DMS53 (cell line): ENCODE results near the gene INO80C.
"Not testable (repeated sequence)": the region's sequence is repeated elsewhere in the genome, so short reads cannot be mapped to it uniquely, and the experiment has no call there.

Experiments used
- DNase-seq: peaks from one replicate; lab custom pipeline; 2025; lab: John Stamatoyannopoulos, UW

The INO80C gene

DNA sequence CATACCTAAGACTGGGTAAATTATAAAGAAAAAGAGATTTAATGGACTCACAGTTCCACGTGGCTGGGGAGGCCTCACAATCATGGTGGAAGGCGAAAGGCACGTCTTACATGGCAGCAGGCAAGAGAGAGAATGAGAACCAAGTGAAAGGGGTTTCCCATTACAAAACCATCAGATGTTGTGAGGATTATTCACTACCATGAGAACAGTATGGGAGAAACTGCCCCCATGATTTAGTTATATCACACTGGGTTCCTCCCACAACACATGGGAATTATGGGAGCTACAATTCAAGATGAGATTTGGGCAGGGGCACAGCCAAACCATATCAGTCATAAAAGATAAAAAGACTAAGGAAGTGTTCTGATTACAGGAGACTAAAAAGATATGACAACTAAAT is 8.5 kb downstream of the INO80C start:
- not testable (repeated sequence) for DNase-seq

DNA sequence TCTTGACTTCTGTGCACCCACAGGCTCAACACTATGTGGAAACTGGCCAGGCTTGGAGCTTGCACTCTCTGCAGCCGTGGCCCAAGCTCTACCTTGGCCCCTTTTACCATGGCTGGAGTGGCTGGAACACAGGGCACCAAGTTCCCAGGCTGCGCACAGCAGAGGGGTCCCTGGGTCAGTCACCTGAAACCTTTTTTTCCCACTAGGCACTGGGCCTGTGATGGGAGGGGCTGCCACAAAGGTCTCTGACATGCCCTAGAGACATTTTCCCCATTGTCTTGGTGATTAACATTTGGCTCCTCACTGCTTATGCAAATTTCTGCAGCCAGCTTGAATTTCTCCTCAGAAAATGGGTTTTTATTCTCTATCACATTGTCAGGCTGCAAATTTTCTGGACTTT is 9.4 kb downstream of the INO80C start:
- not testable (repeated sequence) for DNase-seq

DNA sequence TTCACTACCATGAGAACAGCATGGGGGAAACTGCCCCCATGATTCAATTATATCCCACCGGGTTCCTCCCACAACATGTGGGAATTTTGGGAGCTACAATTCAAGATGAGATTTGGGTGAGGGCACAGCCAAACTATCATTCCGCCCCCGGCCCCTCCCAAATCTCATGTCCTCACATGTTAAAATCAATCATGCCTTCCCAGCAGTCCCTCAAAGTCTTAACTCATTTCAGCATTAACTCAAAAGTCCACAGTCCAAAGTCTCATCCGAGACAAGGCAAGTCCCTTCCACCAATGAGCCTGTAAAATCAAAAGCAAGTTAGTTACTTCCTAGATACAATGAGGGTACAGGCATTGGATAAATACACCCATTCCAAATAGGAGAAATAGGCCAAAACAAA is 10.2 kb downstream of the INO80C start:
- not testable (repeated sequence) for DNase-seq

DNA sequence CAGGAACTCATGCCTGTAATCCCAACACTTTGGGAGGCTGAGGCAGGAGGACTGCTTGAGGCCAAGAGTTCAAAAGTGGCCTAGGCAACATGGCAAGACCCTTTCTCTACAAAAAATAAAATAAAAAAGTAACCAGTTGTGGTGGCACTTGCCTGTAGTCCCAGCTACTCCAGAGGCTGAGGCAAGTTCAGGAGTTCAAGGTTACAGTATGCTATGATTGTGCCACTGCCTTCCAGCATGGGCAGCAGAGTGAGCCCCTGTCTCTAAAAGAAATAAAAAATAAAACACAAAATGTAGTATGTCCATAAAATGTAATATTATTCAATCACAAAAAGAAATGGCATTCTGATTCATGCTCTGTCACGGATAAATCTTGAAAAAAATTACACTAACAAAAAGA is 11.9 kb downstream of the INO80C start:
- DNase-seq, result no peak

DNA sequence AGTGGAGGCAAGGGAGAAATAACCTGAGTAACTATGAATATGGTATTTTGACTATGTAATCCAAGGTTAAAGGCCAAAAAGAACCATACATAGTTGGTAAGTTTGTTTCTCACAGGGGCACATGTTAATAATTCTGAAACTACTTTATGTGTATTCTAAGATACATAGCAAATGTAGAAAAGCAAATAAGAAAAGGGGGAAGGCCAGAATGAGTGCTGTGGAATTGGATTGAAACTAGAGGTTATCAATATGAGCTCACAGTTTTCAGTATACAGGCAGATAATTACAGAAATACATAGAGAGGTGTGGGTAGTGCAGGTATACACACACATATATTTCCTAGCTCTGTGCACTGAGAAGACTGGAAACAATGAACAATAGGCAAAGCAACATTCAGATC is 13.7 kb downstream of the INO80C start:
- DNase-seq, result no peak

DNA sequence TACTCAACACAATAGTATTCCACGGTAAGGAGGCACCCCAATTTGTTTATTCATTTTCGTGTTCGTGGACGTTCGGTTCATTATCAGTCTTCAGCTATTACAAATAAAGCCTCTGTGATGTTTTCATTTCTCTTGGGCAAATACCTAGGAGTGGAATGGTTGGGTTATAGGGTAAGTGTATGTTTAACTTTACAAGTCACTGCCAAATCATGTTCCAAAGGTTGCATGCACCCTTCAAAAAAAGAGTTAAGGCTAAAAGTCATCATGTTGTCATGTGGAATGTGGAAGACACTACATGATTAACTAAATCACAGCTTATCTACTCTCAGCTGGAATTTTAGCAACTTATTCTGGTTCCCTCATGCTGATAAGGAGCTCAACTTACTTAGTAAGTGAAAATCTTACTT is 15.8 kb downstream of the INO80C start:
- no peak for DNase-seq

DNA sequence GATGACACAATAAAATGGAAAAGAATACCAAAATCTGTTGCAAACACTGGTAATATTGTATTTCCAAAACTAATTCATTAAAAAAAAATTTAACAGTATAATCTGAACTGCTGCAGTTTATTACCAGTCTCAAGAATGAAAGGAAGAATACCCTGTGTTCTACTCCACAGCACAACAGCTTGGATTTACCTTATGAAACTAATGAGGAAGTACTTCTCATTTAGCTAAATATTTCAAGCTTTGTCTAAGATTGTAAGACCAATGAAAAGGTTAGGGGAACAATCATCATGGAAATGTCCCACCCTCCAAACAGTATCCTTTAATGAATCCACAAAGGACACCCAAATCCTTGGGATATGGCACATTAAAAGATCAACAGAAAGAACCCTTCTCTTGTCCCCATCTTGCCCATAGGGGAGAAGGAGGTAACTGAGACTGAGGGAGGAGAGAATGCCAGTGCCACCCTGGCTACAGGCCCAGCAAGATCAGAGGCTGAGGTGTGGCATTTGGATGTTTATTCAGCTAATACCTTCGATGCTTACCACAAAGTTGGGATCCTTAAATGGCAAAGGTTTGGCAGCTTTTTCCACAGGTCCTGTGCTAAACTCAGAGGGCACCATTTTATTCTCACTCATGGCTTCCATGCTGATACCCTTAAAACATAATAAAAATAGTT is 17.7 kb downstream of the INO80C start:
- no peak for DNase-seq

GRCh38 chr18:35478520-35479435 is 19.0 kb downstream of the INO80C start:
- peak; percentile 51 for DNase-seq

GRCh38 chr18:35477974-35478373 is 19.8 kb downstream of the INO80C start:
- DNase-seq, result no peak

- DNase-seq, result no peak
Measured at GRCh38 chr18:35477497-35477896, 20.3 kb downstream of the INO80C start.

DNA sequence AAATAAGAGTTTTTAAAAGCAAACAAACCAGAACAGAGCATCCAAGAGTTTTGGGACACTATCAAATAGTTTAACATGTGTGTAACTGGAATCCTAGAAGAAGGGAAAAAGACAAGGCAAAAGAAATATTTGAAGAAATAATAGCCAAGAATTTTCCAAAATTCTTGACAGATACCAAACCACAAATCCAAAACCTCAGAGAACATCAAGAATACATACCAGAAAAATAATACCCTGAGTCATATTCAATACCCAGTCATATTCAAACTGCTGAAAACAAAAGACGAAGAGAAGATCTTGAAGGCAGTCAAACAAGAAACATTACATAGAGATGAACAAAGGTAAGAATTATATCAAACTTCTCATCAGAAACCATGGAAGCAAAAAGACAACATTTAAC is 22.9 kb downstream of the INO80C start:
- DNase-seq, result no peak

DNA sequence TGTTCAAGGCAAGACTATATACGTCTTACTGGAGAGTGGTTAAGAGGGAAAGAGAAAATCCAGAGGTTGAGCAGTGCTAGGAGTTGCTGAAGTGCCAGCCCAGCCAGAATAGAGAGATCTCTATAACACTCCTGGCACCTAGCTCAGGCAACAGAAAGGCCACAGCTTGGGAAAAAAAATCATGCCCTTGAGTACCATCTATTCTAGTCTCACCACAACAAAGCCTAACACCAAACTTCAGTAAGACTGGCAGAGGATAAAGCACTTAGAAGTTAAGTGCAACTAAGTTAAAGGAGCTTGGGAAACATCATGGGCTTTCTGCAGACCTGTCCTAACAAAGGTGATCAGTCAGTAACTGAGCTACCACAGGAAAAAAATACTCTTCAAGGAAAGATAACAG is 24.2 kb downstream of the INO80C start:
- no peak for DNase-seq

DNA sequence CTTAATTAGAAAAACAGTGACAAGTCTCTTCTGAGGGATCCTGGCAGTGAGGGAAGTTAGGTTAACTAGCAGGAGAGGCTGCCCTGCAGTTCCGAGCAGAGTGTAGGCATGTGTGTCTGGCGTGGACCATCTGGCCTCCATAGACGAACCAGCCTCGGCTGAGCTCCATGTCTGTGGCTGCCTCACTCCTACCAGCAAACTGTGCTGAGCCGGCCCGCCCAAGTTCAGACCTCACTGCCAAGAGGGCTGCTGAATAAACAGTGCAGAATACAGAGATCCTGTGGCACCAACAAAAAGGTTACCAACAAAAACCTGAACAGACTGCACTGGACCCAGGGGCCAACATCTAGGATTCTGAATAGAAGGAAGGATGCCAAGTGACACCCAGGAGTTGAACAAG is 27.3 kb downstream of the INO80C start:
- no peak for DNase-seq

- DNase-seq, result peak; percentile 56
Measured at GRCh38 chr18:35469725-35470124, 28.0 kb downstream of the INO80C start.

- no peak for DNase-seq
Measured at GRCh38 chr18:35468711-35469110, 29.0 kb downstream of the INO80C start.

DNA sequence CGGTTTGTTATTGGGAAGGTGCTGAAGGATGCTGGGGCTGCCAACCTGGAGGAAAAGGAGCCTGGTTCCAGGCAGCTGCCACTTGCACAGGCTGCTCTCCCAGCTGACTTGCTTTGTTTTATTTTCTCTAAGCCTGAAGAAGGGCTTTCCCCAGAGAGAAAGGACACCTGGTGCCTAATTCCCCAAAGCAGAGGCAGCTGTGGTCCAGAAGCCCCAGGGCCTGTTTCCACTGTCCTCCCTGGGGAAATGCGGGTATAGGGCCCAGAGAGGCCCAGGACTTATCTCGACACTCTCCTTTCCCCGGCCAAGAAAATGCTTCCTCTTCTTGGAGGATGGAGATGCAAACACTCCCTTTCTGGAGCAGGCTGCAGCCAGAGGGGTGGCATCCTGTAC is 30.1 kb downstream of the INO80C start:
- DNase-seq, result no peak

DNA sequence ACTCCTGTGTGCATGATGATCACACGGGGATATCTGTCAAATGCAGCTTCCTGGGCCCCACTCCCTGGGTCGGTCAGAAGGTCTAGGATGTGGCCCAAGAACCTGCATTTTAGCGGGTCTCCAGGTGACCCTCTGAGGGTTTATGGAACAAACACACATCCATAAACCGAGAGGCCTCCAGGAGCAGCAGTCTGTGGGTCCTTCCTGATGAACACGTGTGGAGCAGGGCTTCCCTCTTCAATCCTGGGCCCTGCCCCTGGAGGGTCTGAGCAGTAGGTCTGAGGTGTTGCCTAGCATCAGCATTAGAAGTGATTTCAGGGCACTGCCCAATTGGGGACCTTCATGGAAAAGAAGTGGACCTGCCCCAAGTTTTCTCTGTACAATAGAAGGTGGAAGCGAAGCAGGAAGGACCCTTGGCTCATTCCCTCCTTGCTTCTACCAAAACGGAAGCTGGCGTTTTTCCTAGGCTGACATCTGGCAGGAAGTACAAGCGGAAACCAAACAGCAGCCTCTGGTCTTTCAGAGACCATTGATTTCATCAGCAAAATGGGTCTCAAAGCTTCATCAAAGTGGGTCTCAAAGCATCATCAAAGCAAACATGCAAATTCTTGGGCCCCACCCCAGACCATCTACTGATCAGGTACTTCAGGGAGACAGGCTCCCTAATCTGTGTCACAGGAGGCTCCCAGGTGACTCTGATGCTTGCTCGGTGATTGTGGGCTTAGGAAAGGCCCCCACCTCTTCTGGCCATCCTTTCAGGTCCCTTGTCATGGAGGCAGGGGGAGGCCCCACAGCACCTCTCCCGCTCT is 30.7 kb downstream of the INO80C start:
- DNase-seq, result no peak

DNA sequence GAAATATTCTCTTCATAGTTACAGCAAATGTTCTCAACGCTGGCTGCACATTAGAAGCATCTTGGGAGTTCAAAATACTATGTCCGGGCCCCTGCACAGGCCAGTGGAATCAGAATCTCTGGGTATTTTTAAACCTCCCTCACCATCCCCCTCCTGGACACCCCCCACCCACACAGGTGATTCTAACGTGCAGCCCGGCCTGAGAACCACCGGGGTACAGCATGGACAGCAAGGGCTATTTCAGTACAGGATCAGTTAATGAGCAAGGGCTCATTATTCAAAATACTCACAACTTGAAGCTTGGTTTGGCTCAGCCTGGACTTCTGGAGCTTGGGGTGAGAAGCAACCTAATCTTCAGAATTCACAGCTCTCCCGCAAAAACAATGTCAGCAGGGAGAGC is 31.4 kb downstream of the INO80C start:
- DNase-seq, result no peak

GRCh38 chr18:35465329-35465728 is 32.4 kb downstream of the INO80C start:
- no peak for DNase-seq

DNA sequence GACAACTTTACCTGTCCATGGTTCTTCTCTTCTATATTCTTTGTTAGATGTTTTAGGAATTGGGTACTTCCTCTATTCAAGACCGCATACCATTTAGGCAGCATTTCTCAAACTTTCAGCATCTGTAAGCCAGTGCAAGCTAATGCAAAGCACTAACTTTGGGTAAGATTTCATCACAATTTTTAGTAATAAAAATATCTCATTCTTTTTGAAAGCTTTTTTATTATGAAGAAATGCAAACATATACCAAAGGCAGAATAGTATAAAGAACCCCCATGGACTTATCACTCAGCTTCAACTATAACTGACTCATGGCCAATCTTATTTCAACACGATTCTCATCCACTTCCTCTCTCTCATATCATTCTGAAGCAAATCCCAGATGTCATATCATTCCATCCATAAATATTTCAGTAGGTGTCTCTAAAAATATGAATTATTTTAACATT is 32.9 kb downstream of the INO80C start:
- no peak for DNase-seq

DNA sequence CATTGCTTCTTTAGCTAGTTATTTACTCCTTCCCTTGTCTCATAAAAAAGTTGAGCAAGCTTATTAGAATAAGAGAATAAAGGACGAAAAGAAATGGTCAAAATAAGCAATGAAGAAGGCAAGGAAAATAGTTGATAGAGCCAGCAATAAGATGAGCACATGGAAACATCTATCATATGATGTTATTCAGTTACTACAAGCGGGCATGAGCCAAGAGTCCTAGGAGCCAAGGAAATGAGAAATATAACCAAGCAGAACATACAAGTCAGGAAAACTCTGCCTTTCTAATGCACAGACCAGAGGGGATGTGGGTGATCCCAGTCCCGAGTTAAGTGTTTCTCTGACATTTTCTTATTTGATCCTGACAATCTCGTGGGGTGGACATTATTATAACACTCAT is 33.9 kb downstream of the INO80C start:
- no peak for DNase-seq

- DNase-seq, result peak; percentile 81
Measured at GRCh38 chr18:35463050-35463449, 34.7 kb downstream of the INO80C start.
